Measurements from ENCODE around the gene TRA2A. TPM values are rescaled to one million over a fixed set of nuclear protein-coding genes. Genes with fewer than 3 reads are reported as not detected.
A peak's percentile ranks its signal among the peaks of the same experiment; 100 is the strongest.

Gene TRA2A
- total and polyA plus RNA-seq, 9 of the 15 experiments (the other 6 are each of a cell fraction or from before 2014, with no cell fraction given) = 22.7 to 210 (median 73.9) TPM

DNA sequence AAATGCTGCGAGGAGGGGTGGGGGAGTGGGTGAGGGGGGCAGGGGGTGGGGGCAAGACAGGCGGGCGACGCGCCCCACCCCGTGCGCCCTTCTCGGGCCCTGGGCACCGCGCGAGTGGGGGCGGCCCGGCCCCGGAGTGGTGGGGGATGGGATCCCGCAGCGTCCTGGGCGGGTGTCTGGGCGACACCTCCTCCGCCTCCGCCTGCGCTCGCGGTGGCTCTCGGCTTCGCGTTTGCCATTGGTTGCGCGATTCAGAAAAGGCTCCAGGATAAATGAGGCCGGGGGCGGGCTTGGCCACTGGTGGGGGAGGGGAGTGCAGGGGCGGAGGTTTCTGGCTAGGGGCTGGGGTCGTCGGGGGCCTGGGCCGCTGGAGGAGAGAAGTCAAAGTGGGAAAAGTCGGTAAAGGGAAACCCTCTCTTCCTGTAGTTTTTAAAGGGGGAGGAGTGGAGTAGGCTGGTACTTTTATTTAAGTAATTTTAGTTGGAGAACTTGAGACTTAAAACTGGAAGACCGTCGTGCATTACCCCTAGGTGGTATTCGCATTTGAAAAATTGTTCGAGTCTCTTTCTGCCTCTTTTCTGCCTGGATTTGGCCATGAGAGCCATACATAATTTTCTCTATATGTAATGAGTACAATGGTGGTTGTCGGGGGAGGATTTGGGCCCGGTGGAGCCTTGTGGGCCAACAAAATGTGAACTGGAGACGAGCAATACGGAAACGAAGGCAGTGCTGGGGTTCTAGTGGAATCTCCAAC is 60.5 kb downstream of the TRA2A start (continued):
- TF ChIP-seq BDP1 (IDR thresholded peaks at IDR 0.05; ENCODE audit: insufficient read depth, insufficient read length) (no peak), RBFOX2 (IDR thresholded peaks at IDR 0.05; ENCODE audit: low read depth, low read length) (peak; percentile 83), PHF8 (IDR thresholded peaks at IDR 0.05; ENCODE audit: borderline replicate concordance, low read length) (peak; percentile 18; the same call in 1 of the 2 replicates), TCFL5 (CRISPR knock-in tag; conservative IDR thresholded peaks at IDR 0.05) (no peak), ILK (tag; IDR thresholded peaks at IDR 0.05; ENCODE audit: borderline replicate concordance, low read depth) (no peak), CBX3 (IDR thresholded peaks at IDR 0.05; ENCODE audit: borderline replicate concordance in 1 of 2, low read length in 2 of 2) (0 out of 3 replicates have a peak, but pooled peaks of 1 of the 2 experiments have one; percentile 4), ZNF316 (IDR thresholded peaks at IDR 0.05) (no peak), E2F5 (CRISPR knock-in tag; IDR thresholded peaks at IDR 0.05) (no peak), KDM4B (IDR thresholded peaks at IDR 0.05; ENCODE audit: borderline replicate concordance in 2 of 2, low read depth in 1 of 2) (0 out of 4 replicates have a peak, but pooled peaks of 1 of the 2 experiments have one; percentile 62), ZNF707 (CRISPR knock-in tag; conservative IDR thresholded peaks at IDR 0.05) (no peak), CHD2 (IDR thresholded peaks at IDR 0.05; ENCODE audit: low read depth, low read length) (peak; percentile 72), SMAD2 (IDR thresholded peaks at IDR 0.05; ENCODE audit: low read depth, low read length) (no peak), SAFB (IDR thresholded peaks at IDR 0.05; ENCODE audit: borderline replicate concordance, low read depth, low read length) (0 out of 2 replicates have a peak, but pooled peaks have one; percentile 28)
- TF ChIP-seq, protein P1, sequence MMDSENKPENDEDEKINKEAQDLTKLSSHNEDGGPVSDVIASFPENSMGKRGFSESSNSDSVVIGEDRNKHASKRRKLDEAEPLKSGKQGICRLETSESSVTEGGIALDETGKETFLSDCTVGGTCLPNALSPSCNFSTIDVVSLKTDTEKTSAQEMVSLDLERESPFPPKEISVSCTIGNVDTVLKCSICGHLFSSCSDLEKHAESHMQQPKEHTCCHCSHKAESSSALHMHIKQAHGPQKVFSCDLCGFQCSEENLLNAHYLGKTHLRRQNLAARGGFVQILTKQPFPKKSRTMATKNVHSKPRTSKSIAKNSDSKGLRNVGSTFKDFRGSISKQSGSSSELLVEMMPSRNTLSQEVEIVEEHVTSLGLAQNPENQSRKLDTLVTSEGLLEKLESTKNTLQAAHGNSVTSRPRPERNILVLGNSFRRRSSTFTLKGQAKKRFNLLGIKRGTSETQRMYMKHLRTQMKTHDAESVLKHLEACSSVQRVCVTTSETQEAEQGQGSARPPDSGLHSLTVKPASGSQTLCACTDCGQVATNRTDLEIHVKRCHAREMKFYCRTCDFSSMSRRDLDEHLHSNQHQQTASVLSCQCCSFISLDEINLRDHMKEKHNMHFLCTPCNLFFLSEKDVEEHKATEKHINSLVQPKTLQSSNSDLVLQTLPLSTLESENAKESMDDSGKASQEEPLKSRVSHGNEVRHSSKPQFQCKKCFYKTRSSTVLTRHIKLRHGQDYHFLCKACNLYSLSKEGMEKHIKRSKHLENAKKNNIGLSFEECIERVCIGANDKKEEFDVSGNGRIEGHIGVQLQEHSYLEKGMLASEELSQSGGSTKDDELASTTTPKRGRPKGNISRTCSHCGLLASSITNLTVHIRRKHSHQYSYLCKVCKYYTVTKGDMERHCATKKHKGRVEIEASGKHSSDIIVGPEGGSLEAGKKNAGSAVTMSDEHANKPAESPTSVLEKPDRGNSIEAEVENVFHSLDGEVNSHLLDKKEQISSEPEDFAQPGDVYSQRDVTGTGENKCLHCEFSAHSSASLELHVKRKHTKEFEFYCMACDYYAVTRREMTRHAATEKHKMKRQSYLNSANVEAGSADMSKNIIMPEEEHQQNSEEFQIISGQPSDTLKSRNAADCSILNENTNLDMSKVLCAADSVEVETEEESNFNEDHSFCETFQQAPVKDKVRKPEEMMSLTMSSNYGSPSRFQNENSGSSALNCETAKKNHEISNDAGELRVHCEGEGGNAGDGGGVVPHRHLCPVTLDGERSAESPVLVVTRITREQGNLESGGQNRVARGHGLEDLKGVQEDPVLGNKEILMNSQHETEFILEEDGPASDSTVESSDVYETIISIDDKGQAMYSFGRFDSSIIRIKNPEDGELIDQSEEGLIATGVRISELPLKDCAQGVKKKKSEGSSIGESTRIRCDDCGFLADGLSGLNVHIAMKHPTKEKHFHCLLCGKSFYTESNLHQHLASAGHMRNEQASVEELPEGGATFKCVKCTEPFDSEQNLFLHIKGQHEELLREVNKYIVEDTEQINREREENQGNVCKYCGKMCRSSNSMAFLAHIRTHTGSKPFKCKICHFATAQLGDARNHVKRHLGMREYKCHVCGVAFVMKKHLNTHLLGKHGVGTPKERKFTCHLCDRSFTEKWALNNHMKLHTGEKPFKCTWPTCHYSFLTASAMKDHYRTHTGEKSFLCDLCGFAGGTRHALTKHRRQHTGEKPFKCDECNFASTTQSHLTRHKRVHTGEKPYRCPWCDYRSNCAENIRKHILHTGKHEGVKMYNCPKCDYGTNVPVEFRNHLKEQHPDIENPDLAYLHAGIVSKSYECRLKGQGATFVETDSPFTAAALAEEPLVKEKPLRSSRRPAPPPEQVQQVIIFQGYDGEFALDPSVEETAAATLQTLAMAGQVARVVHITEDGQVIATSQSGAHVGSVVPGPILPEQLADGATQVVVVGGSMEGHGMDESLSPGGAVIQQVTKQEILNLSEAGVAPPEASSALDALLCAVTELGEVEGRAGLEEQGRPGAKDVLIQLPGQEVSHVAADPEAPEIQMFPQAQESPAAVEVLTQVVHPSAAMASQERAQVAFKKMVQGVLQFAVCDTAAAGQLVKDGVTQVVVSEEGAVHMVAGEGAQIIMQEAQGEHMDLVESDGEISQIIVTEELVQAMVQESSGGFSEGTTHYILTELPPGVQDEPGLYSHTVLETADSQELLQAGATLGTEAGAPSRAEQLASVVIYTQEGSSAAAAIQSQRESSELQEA (IDR thresholded peaks at IDR 0.05; ENCODE audit: low read depth) = no peak

Measured in K562 (cell line).